Colonic mucosa (tissue), 4 donors: ENCODE measurements around the gene AEBP2. TPM values are rescaled to one million over a fixed set of nuclear protein-coding genes. Genes with fewer than 3 reads are reported as not detected.

Experiments
- DNase-seq: peaks from one replicate; pipeline ENCODE4 v3.0.0-alpha.2; 2020
- H3K27ac ChIP-seq: fragments of 200-600 bp; one replicate; pipeline ENCODE4 v1.8.0; 2021
- H3K27me3 ChIP-seq: fragments of 200-600 bp; one replicate; pipeline ENCODE4 v1.8.0; 2021
- H3K36me3 ChIP-seq: fragments of 200-600 bp; one replicate; pipeline ENCODE4 v1.8.0; 2021
- H3K4me1 ChIP-seq: fragments of 200-600 bp; one replicate; pipeline ENCODE4 v1.8.0; 2021; ENCODE audit warnings: mild to moderate bottlenecking
- H3K4me3 ChIP-seq: fragments of 200-600 bp; one replicate; pipeline ENCODE4 v1.8.0; 2021
- H3K9ac ChIP-seq, 2 donors: one replicate each; pipeline ENCODE4 v1.7.0; 2013; ENCODE audit warnings: control low read depth in 2 of 2, low read depth in 2 of 2, low read length in 2 of 2
- H3K9me3 ChIP-seq: fragments of 200-600 bp; one replicate; pipeline ENCODE4 v1.8.0; 2021
- intact Hi-C: fragments of 100-400 bp; cut with DNase I; formaldehyde crosslinking; loops from one replicate; pipeline ENCODE4 v1.14.1; 2022
- total RNA-seq, 2 donors: library from RNA; stranded (reverse); fragmentation: NEBNext Ultra II Directional in 1 of 2; extraction: Animal tissue kit (Norgen Biotek cat#: 25700) in 1 of 2; gene quantifications; one replicate each; pipeline ENCODE4 v1.2.1, GENCODE V29; 2021
- TF ChIP-seq, protein P1 (sequence below): fragments of 200-600 bp; IDR thresholded peaks from one replicate; pipeline ENCODE4 v1.8.0; 2022; ENCODE audit warnings: antibody characterized with exemption, mild to moderate bottlenecking
- donor health status: healthy.
- donor health status: DM: no; HTN: no; CAD: no.
- donor health status: DM: no; HTN: no; CAD: no.

AEBP2 gene
- total RNA-seq, 2 donors from 2014 or later, result 25.5 to 37.7 TPM

DNA sequence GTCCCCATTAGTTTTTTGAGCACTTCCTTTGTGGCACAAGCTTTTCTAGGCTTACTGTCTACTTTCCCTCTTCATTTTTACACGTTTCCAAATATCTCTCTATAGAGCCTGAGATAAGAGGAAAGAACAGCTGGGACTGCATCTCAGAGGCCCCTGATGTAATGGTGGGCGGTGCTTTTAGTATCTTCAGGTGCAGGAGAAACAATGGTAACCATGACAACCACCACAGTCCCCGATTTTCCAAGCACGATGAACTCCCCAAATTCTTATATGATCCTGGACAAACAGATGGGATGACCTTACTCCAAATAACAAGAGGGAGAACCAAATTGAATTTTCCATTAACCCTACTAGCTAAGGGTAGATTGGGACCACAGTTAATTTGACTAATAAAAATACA, 103.3 kb downstream of the AEBP2 start:
- H3K9ac ChIP-seq, result no peak overlapping the region
- intact Hi-C loops, result no loop called here
- H3K27me3 ChIP-seq, result no peaks in the 10 kb centered on the region
- no peak for DNase-seq
- H3K27ac ChIP-seq, result no peak overlapping the region
- no peaks in the 10 kb centered on the region for H3K36me3 ChIP-seq
- H3K9me3 ChIP-seq, result no peaks in the 10 kb centered on the region
- H3K4me1 ChIP-seq, result no peaks in the 10 kb centered on the region
- TF ChIP-seq, protein P1, sequence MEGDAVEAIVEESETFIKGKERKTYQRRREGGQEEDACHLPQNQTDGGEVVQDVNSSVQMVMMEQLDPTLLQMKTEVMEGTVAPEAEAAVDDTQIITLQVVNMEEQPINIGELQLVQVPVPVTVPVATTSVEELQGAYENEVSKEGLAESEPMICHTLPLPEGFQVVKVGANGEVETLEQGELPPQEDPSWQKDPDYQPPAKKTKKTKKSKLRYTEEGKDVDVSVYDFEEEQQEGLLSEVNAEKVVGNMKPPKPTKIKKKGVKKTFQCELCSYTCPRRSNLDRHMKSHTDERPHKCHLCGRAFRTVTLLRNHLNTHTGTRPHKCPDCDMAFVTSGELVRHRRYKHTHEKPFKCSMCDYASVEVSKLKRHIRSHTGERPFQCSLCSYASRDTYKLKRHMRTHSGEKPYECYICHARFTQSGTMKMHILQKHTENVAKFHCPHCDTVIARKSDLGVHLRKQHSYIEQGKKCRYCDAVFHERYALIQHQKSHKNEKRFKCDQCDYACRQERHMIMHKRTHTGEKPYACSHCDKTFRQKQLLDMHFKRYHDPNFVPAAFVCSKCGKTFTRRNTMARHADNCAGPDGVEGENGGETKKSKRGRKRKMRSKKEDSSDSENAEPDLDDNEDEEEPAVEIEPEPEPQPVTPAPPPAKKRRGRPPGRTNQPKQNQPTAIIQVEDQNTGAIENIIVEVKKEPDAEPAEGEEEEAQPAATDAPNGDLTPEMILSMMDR, result no peak
- H3K4me3 ChIP-seq, result no peak overlapping the region

DNA sequence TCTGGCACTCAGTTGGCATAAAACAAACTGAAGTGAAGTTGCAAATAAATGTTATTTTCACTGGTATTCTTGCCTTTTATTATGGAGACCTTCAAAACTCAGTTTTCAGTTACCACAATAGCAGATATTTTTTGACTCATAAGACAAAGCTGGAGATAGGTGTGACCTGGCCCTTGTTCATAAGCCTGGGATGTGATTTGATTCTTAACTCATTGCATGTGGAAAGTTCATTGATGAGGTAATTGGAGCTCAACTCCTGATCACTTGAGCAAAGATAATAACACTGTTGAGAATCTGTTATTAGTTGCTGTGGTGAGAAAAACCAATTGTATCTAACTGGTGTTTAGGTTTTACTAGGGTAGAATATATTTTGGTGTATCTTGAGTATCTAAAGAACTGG, 105.1 kb downstream of the AEBP2 start:
- intact Hi-C loops, result no loop called here

DNA sequence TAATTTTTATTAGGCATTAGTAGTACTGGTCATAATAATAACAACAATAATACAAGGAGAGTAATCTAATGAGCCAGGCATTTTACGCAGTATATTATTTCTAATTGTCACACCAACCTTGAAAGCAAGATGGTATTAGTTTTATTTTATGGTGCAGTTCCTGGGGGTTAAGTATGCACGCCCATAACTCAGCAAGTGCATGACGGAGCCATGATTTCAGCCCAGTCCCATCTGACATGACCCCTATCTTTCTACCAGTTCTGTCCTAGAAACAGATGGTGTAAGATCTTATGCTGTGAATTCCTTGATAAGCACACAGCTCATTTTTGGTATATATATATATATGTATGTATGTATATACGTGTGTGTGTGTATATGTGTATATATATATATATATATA, 106.0 kb downstream of the AEBP2 start:
- Histone ChIP-seq H3K27ac (no peak overlapping the region), H3K4me3 (no peak overlapping the region), H3K36me3 (no peaks in the 10 kb centered on the region), H3K9ac (no peak overlapping the region), H3K9me3 (no peaks in the 10 kb centered on the region), H3K27me3 (no peaks in the 10 kb centered on the region), H3K4me1 (no peaks in the 10 kb centered on the region)
- TF ChIP-seq, protein P1, result no peak
- intact Hi-C loops, result no loop called here
- no peak for DNase-seq

More for the DNA sequence above, 105.1 kb downstream of the AEBP2 start:
- TF ChIP-seq, protein P1, result no peak
- DNase-seq, result no peak
- Histone ChIP-seq H3K4me1 (no peaks in the 10 kb centered on the region), H3K27ac (no peak overlapping the region), H3K9ac (no peak overlapping the region), H3K9me3 (no peaks in the 10 kb centered on the region), H3K27me3 (no peaks in the 10 kb centered on the region), H3K36me3 (no peaks in the 10 kb centered on the region), H3K4me3 (no peak overlapping the region)

DNA sequence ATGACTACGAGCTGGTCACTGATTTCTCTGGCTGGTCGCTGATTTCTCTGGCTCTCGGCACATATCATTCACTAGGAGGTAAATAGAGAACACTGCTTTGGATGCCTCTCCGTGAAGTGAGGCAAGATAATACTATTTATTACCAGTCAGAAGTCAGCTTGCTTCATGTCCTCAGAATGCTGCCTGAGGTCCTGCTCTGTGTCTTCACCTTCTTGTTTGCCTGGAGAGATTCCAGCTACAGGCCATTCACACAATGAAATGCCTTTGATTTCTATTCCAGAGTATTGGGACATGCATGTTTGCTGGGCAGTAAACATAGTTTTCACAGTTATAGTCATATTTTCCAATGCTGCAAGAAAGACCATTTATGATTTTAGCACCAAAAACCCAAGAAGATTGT, 106.7 kb downstream of the AEBP2 start:
- no peak overlapping the region for H3K9ac ChIP-seq
- DNase-seq, result no peak
- no peak overlapping the region for H3K27ac ChIP-seq
- no peaks in the 10 kb centered on the region for H3K27me3 ChIP-seq
- TF ChIP-seq, protein P1, result no peak
- H3K4me3 ChIP-seq, result no peak overlapping the region
- H3K9me3 ChIP-seq, result no peaks in the 10 kb centered on the region
- H3K36me3 ChIP-seq, result no peaks in the 10 kb centered on the region
- no peaks in the 10 kb centered on the region for H3K4me1 ChIP-seq
- intact Hi-C loops, result no loop called here

DNA sequence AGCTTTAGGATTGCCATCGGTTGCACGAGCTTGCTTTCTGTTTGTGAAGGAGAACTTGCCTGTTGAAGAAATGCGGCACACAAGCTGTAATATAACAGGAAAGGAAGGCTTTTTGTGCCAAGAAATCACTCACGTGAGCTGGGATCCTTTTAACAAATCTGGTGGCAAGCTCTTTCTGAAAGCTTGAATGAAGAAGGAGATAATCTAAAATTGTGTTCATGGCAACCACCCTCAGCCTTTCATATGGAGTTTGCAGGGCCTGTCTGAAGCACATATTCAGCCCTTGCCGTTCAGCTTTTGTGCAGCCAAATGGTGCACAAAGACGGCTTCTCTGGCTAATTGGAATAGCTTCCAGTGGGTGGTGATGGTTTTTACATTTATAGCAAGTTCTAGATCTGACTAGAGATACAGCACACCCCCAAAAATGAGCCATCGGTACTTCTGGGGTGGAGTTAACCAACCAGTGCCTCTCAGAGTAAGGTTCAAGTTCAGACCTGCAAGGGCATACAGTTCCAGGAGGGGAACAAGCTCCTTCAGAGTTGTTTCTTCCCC, 107.4 kb downstream of the AEBP2 start:
- no peaks in the 10 kb centered on the region for H3K9me3 ChIP-seq
- no peak overlapping the region for H3K4me3 ChIP-seq
- no peak for DNase-seq
- H3K4me1 ChIP-seq, result no peaks in the 10 kb centered on the region
- intact Hi-C loops, result no loop called here
- TF ChIP-seq, protein P1, result no peak
- no peak overlapping the region for H3K27ac ChIP-seq
- no peaks in the 10 kb centered on the region for H3K27me3 ChIP-seq
- no peaks in the 10 kb centered on the region for H3K36me3 ChIP-seq
- H3K9ac ChIP-seq, result no peak overlapping the region
